ENCODE data around the gene TEDC2. TPM values are rescaled to one million over a fixed set of nuclear protein-coding genes. Genes with fewer than 3 reads are reported as not detected.
A peak's percentile ranks its signal among the peaks of the same experiment; 100 is the strongest.

TEDC2 gene
- total RNA-seq, 1 experiment from 2014 or later, result 45.4 TPM

- Histone ChIP-seq H2BK120ac (ENCODE audit: low read depth, low read length, poor library complexity, severe bottlenecking) (no peak overlapping the region), H4K8ac (replicated peaks; ENCODE audit: insufficient read length, low read depth, low read length) (no peak overlapping the region), H3K4ac (ENCODE audit: low read depth, low read length) (no peak overlapping the region), H4K20me1 (ENCODE audit: control insufficient read depth, insufficient read depth, insufficient read length) (no peaks in the 10 kb centered on the region), H4K5ac (ENCODE audit: insufficient read length, low read depth, low read length) (no peak overlapping the region), H3K4me1 (ENCODE audit: insufficient read depth, low read length) (no peaks in the 10 kb centered on the region), H2AFZ (ENCODE audit: low read length) (no peak overlapping the region), H3K79me1 (ENCODE audit: insufficient read depth, low read depth, low read length, poor library complexity, severe bottlenecking) (no peaks in the 10 kb centered on the region), H3K27ac (ENCODE audit: insufficient read length, low read depth, low read length) (no peak overlapping the region), H2AK5ac (ENCODE audit: insufficient read length, low read length) (no peak overlapping the region), H4K91ac (ENCODE audit: insufficient read length, low read depth, low read length) (no peak overlapping the region), H3K4me2 (ENCODE audit: insufficient read depth, insufficient read length, low read length) (no peak overlapping the region), H3K9ac (ENCODE audit: extremely low read depth, insufficient read length, low read length) (no peak overlapping the region), H3K27me3 (ENCODE audit: insufficient read depth, low read length) (peaks cover 18% of the 10 kb centered on the region; the same call in 1 of the 2 replicates), H3K18ac (ENCODE audit: insufficient read length, low read depth, low read length) (no peak overlapping the region), H2BK12ac (ENCODE audit: insufficient read length, low read depth, low read length) (no peak overlapping the region), H2BK15ac (ENCODE audit: low read depth, low read length) (no peak overlapping the region), H3K23me2 (ENCODE audit: insufficient read length, low read depth, low read length, poor library complexity, severe bottlenecking) (peaks cover 15% of the 10 kb centered on the region), H3K9me3 (ENCODE audit: control insufficient read depth, low read depth, low read length) (no peaks in the 10 kb centered on the region), H3K14ac (ENCODE audit: insufficient read depth, low read length) (no peak overlapping the region), H3K56ac (ENCODE audit: insufficient read length, low read depth, low read length) (no peak overlapping the region), H3K23ac (ENCODE audit: insufficient read length, low read depth, low read length) (no peak overlapping the region), H3K79me2 (ENCODE audit: insufficient read depth, low read length) (no peaks in the 10 kb centered on the region), H2BK5ac (ENCODE audit: insufficient read length, low read length) (no peak overlapping the region), H2BK20ac (ENCODE audit: low read depth, low read length, poor library complexity, severe bottlenecking) (no peak overlapping the region), H3T11ph (ENCODE audit: low read length) (no peak overlapping the region)
- no peak for TF ChIP-seq CTCF (conservative IDR thresholded peaks at IDR 0.05)
- DNase-seq, result no peak
- Mint-ChIP-seq H3K4me1 (peaks cover 23 to 28% of the 10 kb centered on the region in 2 experiments), H3K36me3 (ENCODE audit: insufficient read depth in 1 of 3, low read depth in 3 of 3) (no peaks in the 10 kb centered on the region; a peak in 1 of 7 replicates), H3K4me3 (peak overlapping the region; percentile 61 to 79), H3K27me3 (ENCODE audit: low read depth) (peaks cover 52% of the 10 kb centered on the region), H3K27ac (no peak overlapping the region), H3K9me3 (no peaks in the 10 kb centered on the region)
- WGBS (ENCODE audit: extremely low coverage, insufficient read length, low lambda C conversion rate), result no CpG with 5 or more reads among the region's 14 CpGs
Measured at GRCh38 chr16:2472885-2473445, 13.1 kb downstream of the TEDC2 start.

All from H9 (cell line).